Tibial nerve (tissue), 4 donors: ENCODE data around the gene COMMD4. TPM values are rescaled to one million over a fixed set of nuclear protein-coding genes. Genes with fewer than 3 reads are reported as not detected.
"Not testable (repeated sequence)": the region's sequence is repeated elsewhere in the genome, so short reads cannot be mapped to it uniquely, and the experiment has no call there.

Experiments used
- DNase-seq, 2 donors: peaks; one replicate each; pipeline ENCODE4 v3.0.0-alpha.2; 2019; ENCODE audit warnings: low spot score in 2 of 2
- H3K27ac ChIP-seq, 4 donors: fragments of 200-600 bp; sonication (generic) in 3 of 4; one replicate each; pipeline ENCODE4 v1.5.1; 2017 to 2019; ENCODE audit warnings: mild to moderate bottlenecking in 1 of 4
- H3K27me3 ChIP-seq, 2 donors: fragments of 200-600 bp; sonication (generic) in 1 of 2; one replicate each; pipeline versions ENCODE4 v1.5.1 to v1.6.0; 2017 to 2019
- H3K36me3 ChIP-seq, 3 donors: fragments of 200-600 bp; sonication (generic); one replicate each; pipeline ENCODE4 v1.5.1; 2018 to 2019
- H3K4me1 ChIP-seq, 4 donors: fragments of 200-600 bp; sonication (generic) in 3 of 4; one replicate each; pipeline ENCODE4 v1.5.1; 2017 to 2019
- H3K4me3 ChIP-seq, 4 donors: fragments of 200-600 bp; sonication (generic) in 3 of 4; one replicate each; pipeline ENCODE4 v1.5.1; 2017 to 2019; ENCODE audit warnings: mild to moderate bottlenecking in 1 of 4, moderate library complexity in 1 of 4
- H3K9me3 ChIP-seq, 4 donors: fragments of 200-600 bp; sonication (generic) in 3 of 4; one replicate each; pipeline ENCODE4 v1.5.1; 2017 to 2019
- CTCF ChIP-seq, 5 experiments: fragments of 200-600 bp in 3 of 5; fragments of 450-650 bp in 2 of 5; sonication (generic) in 3 of 5; IDR thresholded peaks; one replicate each; pipeline ENCODE4 v1.5.1; 2016 to 2019; ENCODE audit warnings: antibody characterized with exemption in 5 of 5, mild to moderate bottlenecking in 3 of 5, moderate library complexity in 2 of 5
- EP300 ChIP-seq, 2 donors: sonication (generic); formaldehyde crosslinking; IDR thresholded peaks; one replicate each; pipeline ENCODE4 v1.6.1; 2017; ENCODE audit warnings: antibody characterized with exemption in 2 of 2, mild to moderate bottlenecking in 1 of 2
- POLR2A ChIP-seq, 2 donors: fragments of 450-650 bp; IDR thresholded peaks; one replicate each; pipeline ENCODE4 v1.6.1; 2017; ENCODE audit warnings: antibody characterized with exemption in 2 of 2, mild to moderate bottlenecking in 2 of 2, moderate library complexity in 2 of 2
- WGBS, 2 donors: methylation state at CpG; one replicate each; pipeline ENCODE4 v1.1.5; 2018; 5-methylcytosine and 5-hydroxymethylcytosine counted together
- total RNA-seq, 4 donors: library from RNA; depleted of rRNA; stranded (reverse); fragments of >200 nt; gene quantifications; one replicate each; pipeline ENCODE4 v1.1.0, GENCODE V29; 2016

The COMMD4 gene
- total RNA-seq, 4 donors from 2014 or later = 57.1 to 88.5 (median 66.2) TPM

DNA sequence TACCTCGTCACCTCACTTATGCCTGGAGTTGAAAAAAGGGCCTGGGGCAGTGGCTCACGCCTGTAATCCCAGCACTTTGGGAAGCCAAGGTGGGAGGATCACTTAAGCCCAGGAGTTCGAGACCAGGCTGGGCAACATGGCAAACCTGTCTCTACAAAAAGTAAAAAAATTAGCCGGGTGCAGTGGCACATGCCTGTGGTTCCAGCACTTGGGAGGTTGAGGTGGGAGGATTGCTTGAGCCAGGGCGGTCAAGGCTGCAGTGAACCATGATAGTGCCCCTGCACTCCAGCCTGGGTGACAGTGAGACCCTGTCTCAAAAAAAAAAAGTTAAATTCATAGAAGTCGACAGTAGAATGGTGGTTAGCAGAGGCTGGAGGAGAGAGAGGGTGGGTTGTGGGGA is 6.4 kb downstream of the COMMD4 start:
- H3K4me3 ChIP-seq = no peak overlapping the region
- no peak overlapping the region for H3K27ac ChIP-seq
- DNase-seq = no peak
- 86 to 87% methylated on average over 6 of the region's 6 CpGs for WGBS, 2 donors
- no peaks in the 10 kb centered on the region for H3K9me3 ChIP-seq
- no peaks in the 10 kb centered on the region for H3K27me3 ChIP-seq
- H3K36me3 ChIP-seq = peaks cover 0 to 36% (median 0%) of the 10 kb centered on the region in 3 donors
- no peak for TF ChIP-seq CTCF (IDR thresholded peaks at IDR 0.05)
- no peak for TF ChIP-seq POLR2A (IDR thresholded peaks at IDR 0.05)
- no peak for TF ChIP-seq EP300 (IDR thresholded peaks at IDR 0.05)
- peaks cover 0 to 23% (median 4%) of the 10 kb centered on the region in 4 donors for H3K4me1 ChIP-seq

DNA sequence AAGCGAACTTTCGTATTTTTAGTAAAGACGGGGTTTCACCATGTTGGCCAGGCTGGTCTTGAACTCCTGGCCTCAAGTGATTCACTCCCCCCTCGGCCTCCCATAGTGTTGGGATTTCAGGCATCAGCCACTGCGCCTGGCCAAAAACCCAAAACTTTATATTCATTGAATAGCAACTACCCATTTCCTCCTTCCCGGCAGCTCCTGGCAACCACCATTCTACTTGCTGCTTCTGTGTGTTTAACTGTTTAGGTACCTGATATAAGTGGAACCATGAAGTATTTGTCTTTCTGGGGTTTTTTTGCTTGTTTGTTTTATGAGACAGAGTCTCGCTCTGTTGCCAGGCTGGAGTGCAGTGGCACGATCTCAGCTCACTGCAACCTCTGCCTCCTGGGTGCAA is 8.1 kb downstream of the COMMD4 start:
- H3K27me3 ChIP-seq, H3K4me3 ChIP-seq, DNase-seq, H3K9me3 ChIP-seq, H3K27ac ChIP-seq: not testable (repeated sequence)
- Histone ChIP-seq H3K36me3 (peaks cover 0 to 29% (median 0%) of the 10 kb centered on the region in 3 donors), H3K4me1 (peaks cover 0 to 26% (median 9%) of the 10 kb centered on the region in 4 donors)
- WGBS, 2 donors = 31 to 33% methylated on average over 8 of the region's 8 CpGs

- no peaks in the 10 kb centered on the region for H3K27me3 ChIP-seq
- H3K36me3 ChIP-seq = peaks cover 0 to 5% (median 0%) of the 10 kb centered on the region in 3 donors
- no peak for DNase-seq
- no peaks in the 10 kb centered on the region for H3K9me3 ChIP-seq
- H3K4me1 ChIP-seq = peaks cover 0 to 37% (median 13%) of the 10 kb centered on the region in 4 donors
- peak within 1 kb of the TSS; percentile 60 to 89 (median 70) for H3K4me3 ChIP-seq
- TF ChIP-seq EP300 (IDR thresholded peaks at IDR 0.05) (no peak), CTCF (IDR thresholded peaks at IDR 0.05) (no peak), POLR2A (IDR thresholded peaks at IDR 0.05) (no peak)
- 24 to 25% methylated on average over 20 of the region's 20 CpGs for WGBS, 2 donors
- peak within 1 kb of the TSS in 3 of 4 donors; percentile 69 to 86 (median 81) for H3K27ac ChIP-seq
Measured at GRCh38 chr15:75346796-75347221, 10.9 kb downstream of the COMMD4 start, which contains the start of gene NEIL1. Gene NEIL1, plus strand, starts transcription at chr15:75347039. Its CDS starts 1,867 bp downstream, at chr15:75348906.

- 0 to 2% methylated on average over 34 to 50 of the region's 65 CpGs for WGBS, 2 donors
- peak in 1 of 2 donors; percentile 39 for DNase-seq
- peaks cover 0 to 37% (median 13%) of the 10 kb centered on the region in 4 donors for H3K4me1 ChIP-seq
- peak overlapping the region in 3 of 4 donors; percentile 69 to 86 (median 81) for H3K27ac ChIP-seq
- no peak for TF ChIP-seq POLR2A (IDR thresholded peaks at IDR 0.05)
- TF ChIP-seq EP300 (IDR thresholded peaks at IDR 0.05) = no peak
- TF ChIP-seq CTCF (IDR thresholded peaks at IDR 0.05) = peak in 1 of 5 experiments; percentile 26
- H3K4me3 ChIP-seq = peak overlapping the region; percentile 60 to 89 (median 70)
- peaks cover 0 to 11% (median 0%) of the 10 kb centered on the region in 3 donors for H3K36me3 ChIP-seq
- H3K27me3 ChIP-seq = no peaks in the 10 kb centered on the region
- H3K9me3 ChIP-seq = no peaks in the 10 kb centered on the region
Measured at GRCh38 chr15:75347222-75348033, 11.6 kb downstream of the COMMD4 start.

GRCh38 chr15:75348034-75348561 is 12.2 kb downstream of the COMMD4 start:
- H3K36me3 ChIP-seq = peaks cover 0 to 13% (median 0%) of the 10 kb centered on the region in 3 donors
- TF ChIP-seq POLR2A (IDR thresholded peaks at IDR 0.05) (no peak), EP300 (IDR thresholded peaks at IDR 0.05) (no peak)
- H3K4me1 ChIP-seq = peaks cover 0 to 37% (median 13%) of the 10 kb centered on the region in 4 donors
- H3K27ac ChIP-seq = peak overlapping the region in 3 of 4 donors; percentile 69 to 86 (median 81)
- no peak for DNase-seq
- H3K27me3 ChIP-seq = no peaks in the 10 kb centered on the region
- WGBS, 2 donors = 0 to 1% methylated on average over 11 to 28 of the region's 45 CpGs
- peak overlapping the region; percentile 60 to 89 (median 70) for H3K4me3 ChIP-seq
- H3K9me3 ChIP-seq = no peaks in the 10 kb centered on the region
